Mesendoderm (in vitro differentiated cells): ENCODE data around the gene OGDH.
"Not testable (repeated sequence)": the region's sequence is repeated elsewhere in the genome, so short reads cannot be mapped to it uniquely, and the experiment has no call there.

Experiments used
- DNase-seq: peaks from one replicate; pipeline ENCODE4 v3.0.0; 2013
- H2AK5ac ChIP-seq: 2 replicates; pipeline ENCODE4 v1.6.1; 2013; ENCODE audit warnings: low read length, inconsistent platforms
- H2BK120ac ChIP-seq: 2 replicates; pipeline ENCODE4 v1.6.1; 2013; ENCODE audit warnings: low read depth, mild to moderate bottlenecking, low read length, moderate library complexity, mixed read lengths
- H2BK15ac ChIP-seq: replicated peaks from 2 replicates; pipeline ENCODE4 v1.6.1; 2013; ENCODE audit warnings: low read depth, mild to moderate bottlenecking, moderate library complexity
- H2BK5ac ChIP-seq: 2 replicates; pipeline ENCODE4 v1.6.1; 2013; ENCODE audit warnings: low read length, inconsistent platforms
- H3K18ac ChIP-seq: 2 replicates; pipeline ENCODE4 v1.6.1; 2013; ENCODE audit warnings: mild to moderate bottlenecking, low read length, mixed read lengths
- H3K23ac ChIP-seq: one replicate; pipeline ENCODE4 v1.6.1; 2013; ENCODE audit warnings: low read length
- H3K27ac ChIP-seq: 2 replicates; pipeline ENCODE4 v1.5.1; 2013; ENCODE audit warnings: low read depth, mild to moderate bottlenecking, inconsistent platforms, low read length, moderate library complexity
- H3K27me3 ChIP-seq: 2 replicates; pipeline ENCODE4 v1.6.1; 2013; ENCODE audit warnings: low read length, control low read depth, mild to moderate bottlenecking, inconsistent platforms; ENCODE audit not compliant: insufficient read depth, poor library complexity
- H3K36me3 ChIP-seq: 2 replicates; pipeline ENCODE4 v1.6.1; 2013; ENCODE audit warnings: low read length, inconsistent platforms; ENCODE audit not compliant: control insufficient read depth, insufficient read depth
- H3K4ac ChIP-seq: one replicate; pipeline ENCODE4 v1.6.1; 2013; ENCODE audit warnings: low read depth, mild to moderate bottlenecking, low read length, moderate library complexity
- H3K4me1 ChIP-seq: 2 replicates; pipeline ENCODE4 v1.6.1; 2013; ENCODE audit warnings: low read depth, low read length, inconsistent platforms; ENCODE audit not compliant: control insufficient read depth
- H3K4me2 ChIP-seq: 2 replicates; pipeline ENCODE4 v1.6.1; 2013; ENCODE audit warnings: low read length
- H3K4me3 ChIP-seq: 2 replicates; pipeline ENCODE4 v1.5.1; 2013; ENCODE audit warnings: mild to moderate bottlenecking, low read length
- H3K56ac ChIP-seq: one replicate; pipeline ENCODE4 v1.6.1; 2013; ENCODE audit warnings: low read length
- H3K79me1 ChIP-seq: 2 replicates; pipeline ENCODE4 v1.6.1; 2013; ENCODE audit warnings: low read length, inconsistent platforms
- H3K79me2 ChIP-seq: 2 replicates; pipeline ENCODE4 v1.6.1; 2013; ENCODE audit warnings: mild to moderate bottlenecking, low read length; ENCODE audit not compliant: control insufficient read depth, insufficient read depth
- H3K9ac ChIP-seq: 2 replicates; pipeline ENCODE4 v1.6.1; 2013; ENCODE audit warnings: low read length, inconsistent platforms
- H4K5ac ChIP-seq: one replicate; pipeline ENCODE4 v1.6.1; 2013; ENCODE audit warnings: low read length
- H4K8ac ChIP-seq: one replicate; pipeline ENCODE4 v1.6.1; 2013; ENCODE audit warnings: low read depth, mild to moderate bottlenecking, control low read depth, low read length, moderate library complexity
- WGBS: extraction: QIAGEN DNeasy Blood & Tissue Kit; methylation state at CpG from one replicate; pipeline ENCODE4 v1.1.7; 2013; ENCODE audit warnings: low lambda C conversion rate, missing lambda C conversion rate; ENCODE audit not compliant: insufficient coverage; ENCODE audit errors: extremely low coverage; 5-methylcytosine and 5-hydroxymethylcytosine counted together

Gene OGDH

DNA sequence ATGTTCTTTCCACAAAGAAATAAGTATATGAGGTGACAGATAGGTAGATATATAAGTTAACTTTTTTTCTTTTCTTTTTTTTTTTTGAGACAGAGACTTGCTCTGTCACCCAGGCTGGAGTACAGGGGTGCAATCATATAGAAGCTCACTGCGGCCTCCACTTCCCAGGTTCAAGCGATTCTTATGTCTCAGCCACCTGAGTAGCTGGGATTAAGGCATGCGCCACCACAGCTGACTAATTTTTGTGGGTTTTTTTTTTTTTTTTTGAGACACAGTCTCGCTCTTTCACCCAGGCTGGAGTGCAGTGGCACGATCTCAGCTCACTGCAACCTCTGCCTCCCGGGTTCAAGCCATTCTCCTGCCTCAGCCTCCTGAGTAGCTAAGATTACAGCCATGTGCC, 126.5 kb downstream of the OGDH start:
- not testable (repeated sequence) for H4K8ac ChIP-seq, H3K56ac ChIP-seq, H3K4me1 ChIP-seq, H3K79me1 ChIP-seq, H4K5ac ChIP-seq, H3K27ac ChIP-seq, H2BK15ac ChIP-seq, H2BK120ac ChIP-seq, H2BK5ac ChIP-seq, H3K4me2 ChIP-seq, H2AK5ac ChIP-seq, H3K23ac ChIP-seq, H3K9ac ChIP-seq, H3K27me3 ChIP-seq, H3K36me3 ChIP-seq, H3K79me2 ChIP-seq, H3K4ac ChIP-seq, DNase-seq, H3K18ac ChIP-seq, H3K4me3 ChIP-seq
- WGBS = no CpG with 5 or more reads among the region's 6 CpGs

DNA sequence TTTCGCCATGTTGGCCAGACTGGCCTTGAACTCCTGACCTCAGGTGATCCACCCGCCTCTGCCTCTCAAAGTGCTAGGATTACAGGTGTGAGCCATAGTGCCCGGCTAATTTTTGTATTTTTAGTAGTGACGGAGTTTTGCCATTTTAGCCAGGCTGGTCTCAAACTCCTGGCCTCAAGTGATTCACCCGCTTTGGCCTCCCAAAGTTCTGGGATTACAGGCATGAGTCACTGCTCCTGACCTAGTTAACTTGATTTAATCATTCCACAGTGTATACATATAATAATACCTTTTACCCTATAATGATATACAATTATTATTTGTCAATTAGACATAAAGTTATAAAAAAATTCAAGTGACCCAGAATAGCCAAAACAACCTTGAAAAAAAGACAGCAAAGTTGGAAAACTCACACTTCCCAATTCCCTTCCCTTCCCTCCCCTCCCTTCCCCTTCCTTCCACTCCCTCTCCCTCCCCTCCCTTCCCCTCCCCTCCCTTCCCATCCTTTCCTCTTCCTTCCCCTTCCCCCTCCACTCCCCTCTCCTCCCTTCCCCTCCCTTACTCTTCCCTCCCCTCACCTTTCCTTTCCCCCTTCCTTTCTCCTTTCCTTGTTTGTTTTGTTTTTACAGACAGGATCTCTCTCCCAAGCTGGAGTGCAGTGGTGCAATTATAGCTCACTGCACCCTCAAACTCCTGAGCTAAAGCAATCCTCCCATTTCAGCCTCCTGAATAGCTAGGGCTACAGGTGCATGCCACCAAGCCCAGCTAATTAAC, 127.5 kb downstream of the OGDH start:
- H3K36me3 ChIP-seq = no peaks in the 10 kb centered on the region
- H3K56ac ChIP-seq = no peak overlapping the region
- DNase-seq = no peak
- WGBS = no CpG with 5 or more reads among the region's 5 CpGs
- no peak overlapping the region for H3K27ac ChIP-seq
- no peak overlapping the region for H4K5ac ChIP-seq
- H3K18ac ChIP-seq = no peak overlapping the region
- no peak overlapping the region for H2BK120ac ChIP-seq
- no peak overlapping the region for H2BK15ac ChIP-seq
- H3K4me2 ChIP-seq = no peak overlapping the region
- no peak overlapping the region for H3K4me3 ChIP-seq
- no peak overlapping the region for H3K9ac ChIP-seq
- H3K79me2 ChIP-seq = no peaks in the 10 kb centered on the region
- no peaks in the 10 kb centered on the region for H3K4me1 ChIP-seq
- no peak overlapping the region for H3K4ac ChIP-seq
- no peaks in the 10 kb centered on the region for H3K27me3 ChIP-seq
- H3K79me1 ChIP-seq = no peaks in the 10 kb centered on the region
- H4K8ac ChIP-seq = no peak overlapping the region
- H3K23ac ChIP-seq = no peak overlapping the region
- H2BK5ac ChIP-seq = no peak overlapping the region
- no peak overlapping the region for H2AK5ac ChIP-seq

DNA sequence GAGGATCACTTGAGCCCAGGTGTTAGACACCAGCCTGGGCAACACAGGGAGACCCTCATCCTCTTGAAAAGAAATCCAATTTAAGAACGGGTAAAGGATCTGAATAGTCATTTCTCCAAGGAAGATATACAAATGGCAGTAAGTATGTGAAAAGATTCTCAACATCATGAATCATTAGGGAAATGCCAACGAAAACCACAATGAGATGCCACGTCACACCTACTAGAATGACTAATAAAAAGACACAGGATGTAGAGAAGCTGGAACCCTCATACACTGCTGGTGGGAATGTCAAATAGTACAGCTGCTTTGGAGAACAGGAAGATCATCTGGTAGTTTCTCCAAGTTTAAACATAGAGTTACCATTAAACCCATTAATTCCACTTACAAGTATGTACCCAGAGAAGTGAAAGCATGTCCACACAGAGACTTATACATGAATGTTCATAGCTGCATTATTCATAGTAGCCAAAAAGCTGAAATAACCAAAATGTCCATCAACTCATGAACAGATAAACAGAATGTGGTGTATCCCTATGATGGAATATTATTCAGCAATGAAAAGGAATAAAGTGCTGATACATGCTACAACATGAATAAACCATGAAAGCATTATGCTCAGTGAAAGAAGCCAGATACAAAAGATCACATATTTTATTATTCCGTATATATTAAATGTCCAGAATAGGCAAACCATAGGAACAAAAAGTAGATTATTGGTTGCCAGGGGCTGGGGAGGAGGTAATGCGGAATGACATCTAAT, 129.2 kb downstream of the OGDH start:
- Histone ChIP-seq H3K18ac (no peak overlapping the region), H4K8ac (no peak overlapping the region), H3K4ac (no peak overlapping the region), H2BK15ac (no peak overlapping the region), H3K4me3 (no peak overlapping the region), H3K4me2 (no peak overlapping the region), H2BK5ac (no peak overlapping the region), H3K27me3 (no peaks in the 10 kb centered on the region), H3K79me2 (no peaks in the 10 kb centered on the region), H3K27ac (no peak overlapping the region), H2BK120ac (no peak overlapping the region), H3K23ac (no peak overlapping the region), H3K9ac (no peak overlapping the region), H2AK5ac (no peak overlapping the region), H4K5ac (no peak overlapping the region), H3K36me3 (no peaks in the 10 kb centered on the region), H3K79me1 (no peaks in the 10 kb centered on the region), H3K4me1 (no peaks in the 10 kb centered on the region), H3K56ac (no peak overlapping the region)
- no peak for DNase-seq
- WGBS = no CpG with 5 or more reads among the region's 5 CpGs

DNA sequence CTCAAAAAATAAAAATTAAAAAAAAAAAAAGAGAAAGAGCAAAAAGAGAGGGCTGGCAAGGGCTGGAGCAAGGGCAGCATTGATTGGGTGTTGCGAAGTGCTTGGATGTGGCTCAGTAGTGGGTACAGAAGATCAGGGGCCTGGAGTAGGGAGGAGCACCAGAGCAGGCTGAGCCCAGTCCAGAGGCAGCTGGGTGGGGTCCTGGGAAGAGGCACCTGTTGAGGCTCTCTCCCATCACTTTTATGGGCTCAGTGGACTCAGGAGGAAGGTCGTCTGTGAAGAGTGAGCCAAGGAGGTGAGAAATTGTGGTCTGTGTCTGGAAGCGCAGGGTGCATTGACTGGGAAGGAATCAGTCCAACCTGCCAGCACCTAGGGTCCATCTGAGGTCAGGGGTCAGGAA, 130.5 kb downstream of the OGDH start:
- H3K36me3 ChIP-seq = no peaks in the 10 kb centered on the region
- no peak overlapping the region for H2BK5ac ChIP-seq

DNA sequence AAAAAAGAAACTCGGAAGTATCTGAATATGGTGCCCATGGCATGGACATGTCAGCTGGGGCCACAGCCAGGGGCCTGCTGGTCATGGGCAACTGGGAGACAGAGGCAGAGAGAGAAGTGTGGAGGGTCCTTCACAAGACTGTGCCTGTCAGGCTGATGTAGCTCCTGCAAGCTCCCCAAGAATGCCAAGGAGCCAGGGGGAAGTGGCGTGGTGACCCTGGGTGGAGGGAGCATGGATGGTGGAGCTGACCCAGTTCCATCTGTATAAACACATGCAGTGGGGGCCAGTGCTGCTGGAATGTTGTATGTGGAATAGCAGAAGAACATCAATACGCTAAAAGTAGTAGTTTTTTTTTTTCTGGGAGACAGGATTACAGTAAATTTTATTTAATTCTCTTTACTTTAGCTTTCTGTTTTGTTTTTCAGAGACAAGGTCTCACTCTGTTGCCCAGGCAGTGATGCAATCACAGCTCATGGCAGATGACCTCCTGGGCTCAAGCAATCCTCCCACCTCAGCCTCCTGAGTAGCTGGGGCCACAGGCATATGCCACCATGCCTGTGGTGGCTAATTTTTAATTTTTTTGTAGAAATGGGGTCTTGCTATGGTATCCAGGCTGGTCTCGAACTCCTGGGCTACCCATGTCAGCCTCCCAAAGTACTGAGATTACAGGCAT, 131.8 kb downstream of the OGDH start:
- no peak overlapping the region for H3K23ac ChIP-seq
- no peak overlapping the region for H2BK5ac ChIP-seq
- no peaks in the 10 kb centered on the region for H3K27me3 ChIP-seq
- DNase-seq = no peak
- H4K8ac ChIP-seq = no peak overlapping the region
- H2BK15ac ChIP-seq = no peak overlapping the region
- H3K56ac ChIP-seq = no peak overlapping the region
- no peak overlapping the region for H2AK5ac ChIP-seq
- H3K79me2 ChIP-seq = no peaks in the 10 kb centered on the region
- no peaks in the 10 kb centered on the region for H3K79me1 ChIP-seq
- no peak overlapping the region for H4K5ac ChIP-seq
- no peak overlapping the region for H3K27ac ChIP-seq
- H3K36me3 ChIP-seq = no peaks in the 10 kb centered on the region
- H3K9ac ChIP-seq = no peak overlapping the region
- H3K4me1 ChIP-seq = no peaks in the 10 kb centered on the region
- no peak overlapping the region for H3K4me2 ChIP-seq
- no peak overlapping the region for H3K4me3 ChIP-seq
- H3K4ac ChIP-seq = no peak overlapping the region
- no peak overlapping the region for H3K18ac ChIP-seq
- no peak overlapping the region for H2BK120ac ChIP-seq
- no CpG with 5 or more reads among the region's 4 CpGs for WGBS

More for the DNA sequence above, 130.5 kb downstream of the OGDH start:
- no peak overlapping the region for H4K8ac ChIP-seq
- DNase-seq = no peak
- H2BK120ac ChIP-seq = no peak overlapping the region
- no peak overlapping the region for H3K23ac ChIP-seq
- no peak overlapping the region for H3K4ac ChIP-seq
- no peaks in the 10 kb centered on the region for H3K79me1 ChIP-seq
- H2BK15ac ChIP-seq = no peak overlapping the region
- no CpG with 5 or more reads among the region's 3 CpGs for WGBS
- H3K79me2 ChIP-seq = no peaks in the 10 kb centered on the region
- H3K27ac ChIP-seq = no peak overlapping the region
- H3K4me3 ChIP-seq = no peak overlapping the region
- H3K4me2 ChIP-seq = no peak overlapping the region
- H4K5ac ChIP-seq = no peak overlapping the region
- H3K18ac ChIP-seq = no peak overlapping the region
- H3K27me3 ChIP-seq = no peaks in the 10 kb centered on the region
- H3K56ac ChIP-seq = no peak overlapping the region
- H3K9ac ChIP-seq = no peak overlapping the region
- H2AK5ac ChIP-seq = no peak overlapping the region
- H3K4me1 ChIP-seq = no peaks in the 10 kb centered on the region
